ENCODE measurements around the gene CCDC18.
A peak's percentile ranks its signal among the peaks of the same experiment; 100 is the strongest.
"Not testable (repeated sequence)": the region's sequence is repeated elsewhere in the genome, so short reads cannot be mapped to it uniquely, and the experiment has no call there.

CCDC18 gene

GRCh38 chr1:93186667-93187066, 6.1 kb downstream of the CCDC18 start:
- DNase-seq (ENCODE audit: low spot score in 2 of 2) = peak in 1 of 2 donors; percentile 4
- no peaks in the 10 kb centered on the region for H3K27me3 Mint-ChIP-seq
- H3K4me1 Mint-ChIP-seq = peaks cover 30% of the 10 kb centered on the region
- peak; percentile 88 for ATAC-seq (ENCODE audit: low read depth)
- peaks cover 13% of the 10 kb centered on the region for H3K36me3 Mint-ChIP-seq
- no peaks in the 10 kb centered on the region for H3K9me3 Mint-ChIP-seq
- H3K4me3 Mint-ChIP-seq = no peak overlapping the region
- H3K27ac Mint-ChIP-seq = no peak overlapping the region

DNA sequence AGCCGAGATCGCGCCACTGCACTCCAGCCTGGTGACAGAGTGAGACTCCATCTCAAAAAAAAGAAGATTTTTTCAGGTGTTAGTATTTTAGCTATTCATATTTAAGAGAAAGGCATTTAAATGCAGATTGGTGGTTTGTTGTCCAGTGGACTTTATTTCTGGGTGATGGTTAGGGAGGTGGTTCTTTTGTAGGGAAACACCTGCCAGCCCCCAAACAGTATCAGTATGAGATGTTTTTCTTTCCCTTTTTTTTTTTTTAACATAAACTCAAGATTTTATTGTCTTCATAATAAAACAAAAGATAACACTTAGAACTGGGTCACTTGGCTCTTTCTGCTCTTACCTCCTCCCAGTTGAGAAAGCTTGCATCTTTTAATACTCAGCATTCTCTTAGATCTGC, 9.9 kb downstream of the CCDC18 start:
- Mint-ChIP-seq H3K4me1 (peaks cover 21% of the 10 kb centered on the region), H3K4me3 (no peak overlapping the region), H3K27ac (no peak overlapping the region), H3K27me3 (no peaks in the 10 kb centered on the region), H3K9me3 (no peaks in the 10 kb centered on the region), H3K36me3 (peaks cover 13% of the 10 kb centered on the region)
- DNase-seq (ENCODE audit: low spot score in 2 of 2) (no peak), ATAC-seq (ENCODE audit: low read depth) (no peak)

DNA sequence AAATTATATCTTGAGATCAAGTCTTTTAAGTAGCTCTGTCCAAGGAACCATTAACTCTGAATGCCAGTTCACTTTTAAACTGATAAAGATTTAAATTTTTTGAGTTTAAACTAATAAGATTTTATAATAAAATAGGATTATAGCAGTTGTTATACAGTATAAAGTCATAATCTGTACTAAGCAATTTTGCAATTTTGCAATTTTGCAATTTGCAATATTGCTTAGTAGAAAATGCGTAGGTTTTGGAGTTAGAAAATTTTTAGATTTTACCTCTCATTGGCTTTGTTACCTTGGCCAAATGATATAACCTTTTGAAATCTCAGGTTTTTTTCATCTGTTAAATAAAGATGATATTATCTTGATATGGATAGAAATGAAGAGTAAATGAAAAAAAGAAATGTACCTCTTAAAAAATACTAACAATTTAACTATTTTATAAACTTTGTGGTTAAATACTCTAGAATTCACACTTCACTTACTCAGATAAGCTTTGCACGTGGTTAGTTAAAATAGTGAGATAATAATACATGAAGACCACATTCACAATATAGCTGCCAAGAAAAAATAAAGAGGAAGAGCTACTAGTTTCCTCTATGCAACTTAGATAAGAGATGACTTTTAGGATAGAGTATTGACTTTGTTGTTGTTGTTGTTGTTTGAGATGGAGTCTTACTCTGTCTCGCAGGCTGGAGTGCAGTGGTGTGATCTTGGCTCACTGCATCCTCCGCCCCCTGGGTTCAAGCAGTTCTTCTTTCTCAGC, 13.9 kb downstream of the CCDC18 start:
- no peak overlapping the region for H3K4me3 Mint-ChIP-seq
- H3K4me1 Mint-ChIP-seq = peaks cover 6% of the 10 kb centered on the region
- H3K27me3 Mint-ChIP-seq = no peaks in the 10 kb centered on the region
- no peak for ATAC-seq (ENCODE audit: low read depth)
- H3K27ac Mint-ChIP-seq = no peak overlapping the region
- peaks cover 19% of the 10 kb centered on the region for H3K36me3 Mint-ChIP-seq
- peaks cover 1% of the 10 kb centered on the region for H3K9me3 Mint-ChIP-seq
- no peak for DNase-seq (ENCODE audit: low spot score in 2 of 2)

- DNase-seq (ENCODE audit: low spot score in 2 of 2) (no peak), ATAC-seq (ENCODE audit: low read depth) (no peak)
- H3K4me3 Mint-ChIP-seq = no peak overlapping the region
- no peaks in the 10 kb centered on the region for H3K27me3 Mint-ChIP-seq
- no peaks in the 10 kb centered on the region for H3K4me1 Mint-ChIP-seq
- no peak overlapping the region for H3K27ac Mint-ChIP-seq
- H3K36me3 Mint-ChIP-seq = peaks cover 12% of the 10 kb centered on the region
- H3K9me3 Mint-ChIP-seq = peaks cover 1% of the 10 kb centered on the region
These were observed 16.1 kb downstream of the CCDC18 start for GRCh38 chr1:93196591-93196990.

DNA sequence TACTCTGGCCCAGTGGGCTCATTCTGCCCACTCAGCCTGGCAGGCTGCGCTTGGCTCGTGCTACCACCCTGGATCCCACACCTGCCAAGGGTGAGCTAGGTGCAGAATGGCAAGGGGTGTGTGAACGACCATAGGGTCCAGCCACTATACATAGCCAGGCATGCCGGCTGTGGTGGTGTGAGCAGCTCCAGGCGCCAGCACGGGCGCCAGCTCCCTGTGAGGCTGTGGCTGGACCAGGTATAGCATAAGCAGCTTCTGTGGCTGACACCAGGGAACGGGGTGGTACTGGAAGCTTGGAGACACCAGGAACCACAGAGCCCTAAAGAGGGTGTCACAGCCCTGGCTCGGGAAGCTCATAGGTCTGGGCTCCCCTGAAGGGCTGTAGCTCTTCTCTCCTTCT, 18.6 kb downstream of the CCDC18 start:
- Mint-ChIP-seq H3K9me3 (peaks cover 1% of the 10 kb centered on the region), H3K27ac (no peak overlapping the region), H3K36me3 (peaks cover 10% of the 10 kb centered on the region), H3K27me3 (no peaks in the 10 kb centered on the region), H3K4me1 (no peaks in the 10 kb centered on the region), H3K4me3 (no peak overlapping the region)
- DNase-seq (ENCODE audit: low spot score in 2 of 2) (no peak), ATAC-seq (ENCODE audit: low read depth) (no peak)

- no peaks in the 10 kb centered on the region for H3K4me1 Mint-ChIP-seq
- peaks cover 1% of the 10 kb centered on the region for H3K9me3 Mint-ChIP-seq
- peaks cover 10% of the 10 kb centered on the region for H3K36me3 Mint-ChIP-seq
- H3K4me3 Mint-ChIP-seq = no peak overlapping the region
- ATAC-seq (ENCODE audit: low read depth) (no peak), DNase-seq (ENCODE audit: low spot score in 2 of 2) (no peak)
- no peak overlapping the region for H3K27ac Mint-ChIP-seq
- no peaks in the 10 kb centered on the region for H3K27me3 Mint-ChIP-seq
These were observed 19.6 kb downstream of the CCDC18 start for GRCh38 chr1:93200086-93200620.

DNA sequence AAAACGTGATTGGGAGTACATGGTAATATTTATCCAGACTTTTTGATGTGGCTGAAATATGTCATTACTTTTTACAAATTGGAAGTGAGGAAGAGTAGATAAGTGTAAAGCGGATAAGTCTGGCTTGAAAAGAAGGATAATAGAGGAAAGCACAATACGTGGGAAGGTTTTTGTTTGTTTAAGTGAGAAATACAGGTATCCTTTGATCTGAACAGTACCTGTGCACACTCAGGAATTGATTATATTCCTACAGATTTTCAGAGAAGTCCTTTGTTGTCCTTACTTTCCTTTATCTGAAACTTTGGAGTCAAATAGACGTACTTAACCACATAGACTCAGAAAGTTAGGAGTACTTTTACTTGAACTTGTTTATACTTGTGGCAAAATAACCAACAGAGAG, 20.2 kb downstream of the CCDC18 start:
- Mint-ChIP-seq H3K4me3 (no peak overlapping the region), H3K4me1 (no peaks in the 10 kb centered on the region), H3K27ac (no peak overlapping the region), H3K27me3 (no peaks in the 10 kb centered on the region), H3K36me3 (peaks cover 9% of the 10 kb centered on the region), H3K9me3 (peaks cover 1% of the 10 kb centered on the region)
- ATAC-seq (ENCODE audit: low read depth) (no peak), DNase-seq (ENCODE audit: low spot score in 2 of 2) (no peak)

DNA sequence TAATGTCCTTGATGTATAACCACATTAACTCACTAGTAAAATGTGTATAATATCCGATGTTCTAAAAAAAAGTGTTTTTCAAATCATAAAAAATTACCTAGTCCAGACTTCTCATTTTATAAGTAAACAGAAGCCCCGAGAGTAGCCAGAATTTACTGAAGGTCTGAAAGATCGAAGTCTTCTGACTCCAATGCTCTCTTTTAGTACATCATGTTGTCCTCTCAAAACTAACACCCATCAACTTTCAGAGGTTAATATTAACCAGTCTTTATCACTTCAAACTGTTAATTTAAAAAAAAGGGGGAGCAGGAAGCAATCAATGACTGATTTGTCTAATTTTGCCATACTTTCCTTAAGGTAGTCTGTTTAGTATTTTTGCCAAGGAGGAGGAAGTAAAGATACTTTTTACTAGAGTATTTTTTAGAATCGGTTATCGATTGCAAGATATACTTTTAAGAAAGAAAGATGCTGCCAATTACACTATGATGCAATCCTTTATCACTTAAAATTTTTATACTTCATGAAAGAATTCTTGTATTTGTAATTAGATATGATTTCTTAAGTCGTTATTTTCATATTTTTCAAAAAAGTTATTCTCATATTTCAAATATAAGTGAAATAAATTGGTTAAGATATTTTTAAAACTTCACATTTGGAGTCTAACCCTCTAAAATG, 25.5 kb downstream of the CCDC18 start:
- no peaks in the 10 kb centered on the region for H3K4me1 Mint-ChIP-seq
- no peaks in the 10 kb centered on the region for H3K27me3 Mint-ChIP-seq
- peaks cover 8% of the 10 kb centered on the region for H3K36me3 Mint-ChIP-seq
- no peak for DNase-seq (ENCODE audit: low spot score in 2 of 2)
- H3K9me3 Mint-ChIP-seq = peaks cover 1% of the 10 kb centered on the region
- H3K4me3 Mint-ChIP-seq = no peak overlapping the region
- no peak for ATAC-seq (ENCODE audit: low read depth)
- no peak overlapping the region for H3K27ac Mint-ChIP-seq

DNA sequence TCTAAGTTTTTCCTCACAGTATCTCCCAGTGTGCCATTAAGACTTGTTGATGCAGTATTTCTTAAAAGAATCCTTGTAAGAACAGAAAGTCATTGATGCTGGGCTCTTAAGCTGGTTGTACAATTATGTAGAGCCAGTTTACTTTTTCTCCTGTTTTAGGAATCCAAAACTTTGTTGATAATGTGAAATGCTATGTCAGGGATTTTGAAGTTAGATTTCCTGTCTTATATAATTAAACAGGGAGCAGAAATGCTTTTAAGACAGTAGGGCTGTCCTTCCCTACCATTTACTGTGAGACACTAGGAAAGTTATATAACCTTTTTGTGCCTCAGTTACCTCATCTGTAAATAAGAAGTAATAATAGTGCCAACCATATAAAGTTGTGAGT, 26.0 kb downstream of the CCDC18 start:
- peaks cover 1% of the 10 kb centered on the region for H3K9me3 Mint-ChIP-seq
- DNase-seq (ENCODE audit: low spot score in 2 of 2) (no peak), ATAC-seq (ENCODE audit: low read depth) (no peak)
- H3K36me3 Mint-ChIP-seq = peaks cover 8% of the 10 kb centered on the region
- no peaks in the 10 kb centered on the region for H3K27me3 Mint-ChIP-seq
- H3K27ac Mint-ChIP-seq = no peak overlapping the region
- no peak overlapping the region for H3K4me3 Mint-ChIP-seq
- no peaks in the 10 kb centered on the region for H3K4me1 Mint-ChIP-seq

- Mint-ChIP-seq H3K36me3 (peaks cover 8% of the 10 kb centered on the region), H3K4me1 (no peaks in the 10 kb centered on the region), H3K4me3 (no peak overlapping the region), H3K27me3 (no peaks in the 10 kb centered on the region), H3K9me3 (peaks cover 1% of the 10 kb centered on the region), H3K27ac (no peak overlapping the region)
- DNase-seq (ENCODE audit: low spot score in 2 of 2) (no peak), ATAC-seq (ENCODE audit: low read depth) (no peak)
These were observed 26.7 kb downstream of the CCDC18 start for GRCh38 chr1:93207211-93207610.

- H3K36me3 Mint-ChIP-seq = peaks cover 5% of the 10 kb centered on the region
- no peak overlapping the region for H3K4me3 Mint-ChIP-seq
- ATAC-seq (ENCODE audit: low read depth) (no peak), DNase-seq (ENCODE audit: low spot score in 2 of 2) (no peak)
- H3K27ac Mint-ChIP-seq = no peak overlapping the region
- H3K4me1 Mint-ChIP-seq = peaks cover 7% of the 10 kb centered on the region
- no peaks in the 10 kb centered on the region for H3K27me3 Mint-ChIP-seq
- peaks cover under 1% of the 10 kb centered on the region for H3K9me3 Mint-ChIP-seq
These were observed 34.8 kb downstream of the CCDC18 start for GRCh38 chr1:93215322-93215721.

GRCh38 chr1:93219443-93219842, 38.9 kb downstream of the CCDC18 start:
- peaks cover 4% of the 10 kb centered on the region for H3K36me3 Mint-ChIP-seq
- no peaks in the 10 kb centered on the region for H3K9me3 Mint-ChIP-seq
- H3K27ac Mint-ChIP-seq = peak overlapping the region; percentile 86
- DNase-seq (ENCODE audit: low spot score in 2 of 2) (no peak), ATAC-seq (ENCODE audit: low read depth) (peak; percentile 68)
- peaks cover 7% of the 10 kb centered on the region for H3K4me1 Mint-ChIP-seq
- no peaks in the 10 kb centered on the region for H3K27me3 Mint-ChIP-seq
- H3K4me3 Mint-ChIP-seq = peak overlapping the region; percentile 79

DNA sequence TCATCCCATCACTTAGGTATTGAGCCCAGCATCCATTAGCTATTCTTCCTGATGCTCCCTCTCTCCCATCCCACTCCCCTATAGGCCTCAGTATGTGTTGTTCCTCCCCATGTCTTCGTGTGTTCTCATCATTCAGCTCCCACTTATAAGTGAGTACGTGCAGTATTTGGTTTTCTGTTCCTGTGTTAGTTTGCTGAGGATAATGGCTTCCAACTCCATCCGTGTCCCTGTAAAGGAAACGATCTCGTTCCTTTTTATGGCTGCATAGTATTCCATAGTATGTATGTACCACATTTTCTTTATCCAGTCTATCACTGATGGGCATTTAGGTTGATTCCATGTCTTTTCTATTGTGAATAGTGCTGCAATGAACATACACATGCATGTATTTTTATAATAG, 40.2 kb downstream of the CCDC18 start:
- H3K4me3 Mint-ChIP-seq; H3K36me3 Mint-ChIP-seq; H3K4me1 Mint-ChIP-seq; DNase-seq (ENCODE audit: low spot score in 2 of 2); H3K9me3 Mint-ChIP-seq; H3K27me3 Mint-ChIP-seq; H3K27ac Mint-ChIP-seq; ATAC-seq (ENCODE audit: low read depth): not testable (repeated sequence)

GRCh38 chr1:93221913-93222312, 41.4 kb downstream of the CCDC18 start:
- H3K27me3 Mint-ChIP-seq = no peaks in the 10 kb centered on the region
- peaks cover 7% of the 10 kb centered on the region for H3K36me3 Mint-ChIP-seq
- H3K4me3 Mint-ChIP-seq = no peak overlapping the region
- H3K9me3 Mint-ChIP-seq = no peaks in the 10 kb centered on the region
- peaks cover 10% of the 10 kb centered on the region for H3K4me1 Mint-ChIP-seq
- H3K27ac Mint-ChIP-seq = no peak overlapping the region
- ATAC-seq (ENCODE audit: low read depth) (no peak), DNase-seq (ENCODE audit: low spot score in 2 of 2) (no peak)

All from memory B cell (primary cell).